Prostate gland (tissue), 2 donors: ENCODE measurements around the gene BRD1. TPM values are rescaled to one million over a fixed set of nuclear protein-coding genes. Genes with fewer than 3 reads are reported as not detected.

Source experiments
- DNase-seq: peaks from one replicate; pipeline ENCODE4 v3.0.0-alpha.2; 2019; ENCODE audit warnings: low spot score
- H3K27ac ChIP-seq, 2 donors: fragments of 200-600 bp; sonication (generic); 2 replicates each; pipeline ENCODE4 v1.5.1; 2017 to 2019
- H3K27me3 ChIP-seq: fragments of 200-600 bp; sonication (generic); replicated peaks from 2 replicates; pipeline ENCODE4 v1.5.1; 2019; ENCODE audit not compliant: insufficient read depth
- H3K36me3 ChIP-seq, 2 donors: fragments of 200-600 bp; sonication (generic); 1 replicate in 1 of 2; 2 replicates in 1 of 2; pipeline versions ENCODE4 v1.5.1 to v1.8.1; 2017 to 2019
- H3K4me1 ChIP-seq: fragments of 200-600 bp; sonication (generic); replicated peaks from 2 replicates; pipeline ENCODE4 v1.5.1; 2019
- H3K4me3 ChIP-seq, 2 donors: fragments of 200-600 bp; sonication (generic); 2 replicates each; pipeline ENCODE4 v1.5.1; 2017 to 2019
- H3K9me3 ChIP-seq: fragments of 200-600 bp; sonication (generic); 2 replicates; pipeline ENCODE4 v1.5.1; 2017
- CTCF ChIP-seq, 4 experiments: fragments of 200-600 bp in 2 of 4; fragments of 450-650 bp in 2 of 4; sonication (generic) in 2 of 4; IDR thresholded peaks; 1 replicate in 3 of 4; 2 replicates in 1 of 4; pipeline ENCODE4 v1.5.1; 2016 to 2019; ENCODE audit warnings: antibody characterized with exemption in 4 of 4, mild to moderate bottlenecking in 2 of 4, moderate library complexity in 2 of 4
- POLR2A ChIP-seq: fragments of 450-650 bp; IDR thresholded peaks from one replicate; pipeline ENCODE4 v1.6.1; 2016; ENCODE audit warnings: antibody characterized with exemption, mild to moderate bottlenecking
- POLR2AphosphoS5 ChIP-seq: sonication (generic); formaldehyde crosslinking; IDR thresholded peaks from one replicate; pipeline ENCODE4 v1.6.1; 2017; ENCODE audit warnings: antibody characterized with exemption
- WGBS: methylation state at CpG from one replicate; pipeline ENCODE4 v1.1.5; 2018; 5-methylcytosine and 5-hydroxymethylcytosine counted together
- intact Hi-C: fragments of 100-400 bp; cut with DNase I; formaldehyde crosslinking; loops from one replicate; pipeline ENCODE4 v1.14.2; 2022
- total RNA-seq, 2 donors: library from RNA; depleted of rRNA; stranded (reverse); fragments of >200 nt; gene quantifications; one replicate each; pipeline ENCODE4 v1.1.0, GENCODE V29; 2016

BRD1 gene
- total RNA-seq, 2 donors from 2014 or later: 40.3 to 74.2 TPM

GRCh38 chr22:49845241-49845640 is 17.6 kb upstream of the BRD1 start:
- Histone ChIP-seq H3K9me3 (no peaks in the 10 kb centered on the region), H3K36me3 (no peaks in the 10 kb centered on the region), H3K4me1 (peaks cover 13% of the 10 kb centered on the region), H3K4me3 (no peak overlapping the region), H3K27ac (no peak overlapping the region), H3K27me3 (peaks cover 8% of the 10 kb centered on the region)
- no peak for DNase-seq
- TF ChIP-seq POLR2A (no peak), POLR2AphosphoS5 (no peak), CTCF (IDR thresholded peaks at IDR 0.05) (no peak)
- 85% methylated on average over 15 of the region's 16 CpGs for WGBS
- intact Hi-C loops: no loop called here

GRCh38 chr22:49838771-49839717 is 11.4 kb upstream of the BRD1 start:
- Histone ChIP-seq H3K9me3 (no peaks in the 10 kb centered on the region), H3K4me1 (no peaks in the 10 kb centered on the region), H3K4me3 (no peak overlapping the region), H3K27me3 (no peaks in the 10 kb centered on the region), H3K36me3 (no peaks in the 10 kb centered on the region), H3K27ac (no peak overlapping the region)
- DNase-seq: no peak
- intact Hi-C loops: no loop called here
- TF ChIP-seq CTCF (IDR thresholded peaks at IDR 0.05): no peak
- no peak for TF ChIP-seq POLR2AphosphoS5
- TF ChIP-seq POLR2A: no peak
- 64% methylated on average over 29 of the region's 29 CpGs for WGBS

GRCh38 chr22:49833340-49834007 is 5.8 kb upstream of the BRD1 start:
- Histone ChIP-seq H3K27ac (no peak overlapping the region), H3K4me3 (no peak overlapping the region), H3K4me1 (no peaks in the 10 kb centered on the region), H3K27me3 (no peaks in the 10 kb centered on the region), H3K36me3 (no peaks in the 10 kb centered on the region), H3K9me3 (no peaks in the 10 kb centered on the region)
- 63% methylated on average over 11 of the region's 11 CpGs for WGBS
- intact Hi-C loops: no loop called here
- peak; percentile 46 for DNase-seq
- TF ChIP-seq POLR2AphosphoS5: peak; percentile 56
- TF ChIP-seq POLR2A: no peak

GRCh38 chr22:49829044-49829853 is 1.6 kb upstream of the BRD1 start:
- H3K27me3 ChIP-seq: no peaks in the 10 kb centered on the region
- H3K36me3 ChIP-seq: no peaks in the 10 kb centered on the region
- WGBS: 93% methylated on average over 17 of the region's 17 CpGs
- peaks cover 5% of the 10 kb centered on the region for H3K4me1 ChIP-seq
- TF ChIP-seq POLR2A (no peak), CTCF (IDR thresholded peaks at IDR 0.05) (no peak), POLR2AphosphoS5 (no peak)
- DNase-seq: no peak
- intact Hi-C loops: no loop called here
- H3K27ac ChIP-seq: no peak overlapping the region
- no peak overlapping the region for H3K4me3 ChIP-seq
- H3K9me3 ChIP-seq: no peaks in the 10 kb centered on the region

- Histone ChIP-seq H3K4me3 (no peak overlapping the region), H3K9me3 (no peaks in the 10 kb centered on the region), H3K4me1 (peaks cover 5% of the 10 kb centered on the region), H3K27ac (no peak overlapping the region), H3K27me3 (no peaks in the 10 kb centered on the region), H3K36me3 (peaks cover 0 to 2% of the 10 kb centered on the region in 2 donors)
- intact Hi-C loops: no loop called here
- no peak for DNase-seq
- 97% methylated on average over 14 of the region's 14 CpGs for WGBS
- TF ChIP-seq POLR2AphosphoS5 (no peak), CTCF (IDR thresholded peaks at IDR 0.05) (no peak), POLR2A (no peak)
Measured at GRCh38 chr22:49828599-49828965, 909 bp upstream of the BRD1 start.
